DND-41 (cell line): Measurements from ENCODE around the gene ANKHD1.

ENCODE experiments used
- ATAC-seq: fragments of 200-7000 bp; cut with Tn5 transposase; 3 replicates; pipeline ENCODE4 v1.9.1; 2021; ENCODE audit warnings: low read depth; ENCODE audit not compliant: insufficient read depth
- DNase-seq: peaks from one replicate; pipeline ENCODE4 v3.0.0-alpha.2; 2020
- H2AFZ ChIP-seq: 2 replicates; pipeline ENCODE4 v1.6.0; 2012; ENCODE audit warnings: low read depth, low read length
- H3K27ac ChIP-seq: 2 replicates; pipeline ENCODE4 v1.5.1; 2012; ENCODE audit warnings: low read length, inconsistent platforms
- H3K27me3 ChIP-seq: fragments of 200-600 bp; sonication (generic); 2 replicates; pipeline ENCODE4 v1.6.0; 2012; ENCODE audit warnings: low read length, mild to moderate bottlenecking, inconsistent platforms; ENCODE audit not compliant: insufficient read depth, poor library complexity
- H3K36me3 ChIP-seq: 2 replicates; pipeline ENCODE4 v1.5.1; 2012; ENCODE audit warnings: low read length, inconsistent platforms; ENCODE audit not compliant: insufficient read depth
- H3K4me1 ChIP-seq: 2 replicates; pipeline ENCODE4 v1.5.1; 2012; ENCODE audit warnings: mild to moderate bottlenecking, low read length; ENCODE audit not compliant: insufficient read depth
- H3K4me2 ChIP-seq: 2 replicates; pipeline ENCODE4 v1.6.0; 2012; ENCODE audit warnings: mild to moderate bottlenecking, moderate library complexity, low read length, inconsistent platforms; ENCODE audit not compliant: insufficient read depth
- H3K4me3 ChIP-seq, 2 experiments: fragments of 200-600 bp in 1 of 2; shearing (Covaris generic) in 1 of 2; 2 replicates each; pipeline ENCODE4 v1.5.1; 2012 to 2016; ENCODE audit warnings: inconsistent platforms in 2 of 2, low read length in 2 of 2, mild to moderate bottlenecking in 2 of 2, low read depth in 1 of 2, moderate library complexity in 1 of 2
- H3K79me2 ChIP-seq: 2 replicates; pipeline ENCODE4 v1.6.0; 2012; ENCODE audit warnings: low read length, inconsistent platforms; ENCODE audit not compliant: insufficient read depth
- H3K9ac ChIP-seq: 2 replicates; pipeline ENCODE4 v1.6.0; 2012; ENCODE audit warnings: low read depth, mild to moderate bottlenecking, inconsistent platforms, low read length, moderate library complexity
- H3K9me3 ChIP-seq: 2 replicates; pipeline ENCODE4 v1.5.1; 2012; ENCODE audit warnings: low read length, moderate library complexity, mild to moderate bottlenecking, inconsistent platforms; ENCODE audit not compliant: insufficient read depth, severe bottlenecking
- H4K20me1 ChIP-seq: 2 replicates; pipeline ENCODE4 v1.6.0; 2012; ENCODE audit warnings: low read length; ENCODE audit not compliant: insufficient read depth
- EZH2 ChIP-seq: IDR thresholded peaks from 3 replicates; pipeline ENCODE4 v1.6.1; 2012; ENCODE audit warnings: borderline replicate concordance, low read depth, mild to moderate bottlenecking, moderate library complexity, low read length, inconsistent platforms; ENCODE audit not compliant: severe bottlenecking
- TF ChIP-seq, protein P1 (sequence below): IDR thresholded peaks from 2 replicates; pipeline ENCODE4 v1.5.1; 2012; ENCODE audit warnings: borderline replicate concordance, low read length, moderate library complexity, mild to moderate bottlenecking; ENCODE audit not compliant: poor library complexity, severe bottlenecking; ENCODE audit errors: extremely low read depth

ANKHD1 gene

DNA sequence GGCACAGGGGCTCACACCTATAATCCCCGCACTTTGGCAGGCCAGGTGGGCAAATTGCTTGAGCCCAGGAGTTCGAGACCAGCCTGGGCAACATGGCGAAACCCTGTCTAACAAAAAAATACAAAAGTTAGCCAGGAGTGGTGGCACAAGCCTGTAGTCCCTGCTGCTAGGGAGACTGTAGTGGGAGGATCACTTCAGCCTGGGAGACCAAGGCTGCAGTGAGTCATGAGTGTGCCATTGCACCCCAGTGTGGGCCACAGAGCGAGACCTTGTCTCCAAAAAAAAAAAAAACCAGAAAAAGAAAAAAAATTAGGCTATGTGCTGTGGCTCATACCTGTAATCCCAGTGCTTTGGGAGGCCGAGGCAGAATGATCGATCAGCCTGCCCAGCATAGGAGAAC, 87.3 kb downstream of the ANKHD1 start:
- H3K36me3 ChIP-seq = peaks cover 78% of the 10 kb centered on the region
- no peak overlapping the region for H3K27ac ChIP-seq
- no peak overlapping the region for H3K9ac ChIP-seq
- H3K4me2 ChIP-seq = no peak overlapping the region
- H3K27me3 ChIP-seq = no peaks in the 10 kb centered on the region
- H3K4me3 ChIP-seq = no peak overlapping the region
- TF ChIP-seq, protein P1, sequence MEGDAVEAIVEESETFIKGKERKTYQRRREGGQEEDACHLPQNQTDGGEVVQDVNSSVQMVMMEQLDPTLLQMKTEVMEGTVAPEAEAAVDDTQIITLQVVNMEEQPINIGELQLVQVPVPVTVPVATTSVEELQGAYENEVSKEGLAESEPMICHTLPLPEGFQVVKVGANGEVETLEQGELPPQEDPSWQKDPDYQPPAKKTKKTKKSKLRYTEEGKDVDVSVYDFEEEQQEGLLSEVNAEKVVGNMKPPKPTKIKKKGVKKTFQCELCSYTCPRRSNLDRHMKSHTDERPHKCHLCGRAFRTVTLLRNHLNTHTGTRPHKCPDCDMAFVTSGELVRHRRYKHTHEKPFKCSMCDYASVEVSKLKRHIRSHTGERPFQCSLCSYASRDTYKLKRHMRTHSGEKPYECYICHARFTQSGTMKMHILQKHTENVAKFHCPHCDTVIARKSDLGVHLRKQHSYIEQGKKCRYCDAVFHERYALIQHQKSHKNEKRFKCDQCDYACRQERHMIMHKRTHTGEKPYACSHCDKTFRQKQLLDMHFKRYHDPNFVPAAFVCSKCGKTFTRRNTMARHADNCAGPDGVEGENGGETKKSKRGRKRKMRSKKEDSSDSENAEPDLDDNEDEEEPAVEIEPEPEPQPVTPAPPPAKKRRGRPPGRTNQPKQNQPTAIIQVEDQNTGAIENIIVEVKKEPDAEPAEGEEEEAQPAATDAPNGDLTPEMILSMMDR = no peak
- TF ChIP-seq EZH2 = no peak
- DNase-seq = no peak
- no peak for ATAC-seq
- H4K20me1 ChIP-seq = no peaks in the 10 kb centered on the region
- H3K4me1 ChIP-seq = no peaks in the 10 kb centered on the region
- H2AFZ ChIP-seq = no peak overlapping the region
- H3K79me2 ChIP-seq = no peaks in the 10 kb centered on the region
- no peaks in the 10 kb centered on the region for H3K9me3 ChIP-seq

GRCh38 chr5:140497897-140498296, 96.3 kb downstream of the ANKHD1 start:
- DNase-seq = no peak
- no peaks in the 10 kb centered on the region for H4K20me1 ChIP-seq
- TF ChIP-seq, protein P1 = no peak
- no peak for TF ChIP-seq EZH2
- no peak overlapping the region for H3K4me3 ChIP-seq
- no peak for ATAC-seq
- no peak overlapping the region for H3K9ac ChIP-seq
- no peak overlapping the region for H2AFZ ChIP-seq
- no peaks in the 10 kb centered on the region for H3K27me3 ChIP-seq
- no peak overlapping the region for H3K27ac ChIP-seq
- H3K9me3 ChIP-seq = no peaks in the 10 kb centered on the region
- 0 out of 2 replicates have a peak, but pooled peaks cover 2% of the 10 kb centered on the region for H3K79me2 ChIP-seq
- H3K4me1 ChIP-seq = no peaks in the 10 kb centered on the region
- H3K36me3 ChIP-seq = peaks cover 55% of the 10 kb centered on the region
- no peak overlapping the region for H3K4me2 ChIP-seq

GRCh38 chr5:140498591-140498990, 97.0 kb downstream of the ANKHD1 start:
- no peaks in the 10 kb centered on the region for H4K20me1 ChIP-seq
- no peak for ATAC-seq
- no peak overlapping the region for H3K27ac ChIP-seq
- H3K4me3 ChIP-seq = no peak overlapping the region
- TF ChIP-seq, protein P1 = no peak
- TF ChIP-seq EZH2 = no peak
- no peaks in the 10 kb centered on the region for H3K27me3 ChIP-seq
- H3K79me2 ChIP-seq = 0 out of 2 replicates have a peak, but pooled peaks cover 2% of the 10 kb centered on the region
- peaks cover 54% of the 10 kb centered on the region for H3K36me3 ChIP-seq
- no peak overlapping the region for H3K9ac ChIP-seq
- H3K9me3 ChIP-seq = no peaks in the 10 kb centered on the region
- DNase-seq = no peak
- H3K4me1 ChIP-seq = no peaks in the 10 kb centered on the region
- no peak overlapping the region for H3K4me2 ChIP-seq
- no peak overlapping the region for H2AFZ ChIP-seq

DNA sequence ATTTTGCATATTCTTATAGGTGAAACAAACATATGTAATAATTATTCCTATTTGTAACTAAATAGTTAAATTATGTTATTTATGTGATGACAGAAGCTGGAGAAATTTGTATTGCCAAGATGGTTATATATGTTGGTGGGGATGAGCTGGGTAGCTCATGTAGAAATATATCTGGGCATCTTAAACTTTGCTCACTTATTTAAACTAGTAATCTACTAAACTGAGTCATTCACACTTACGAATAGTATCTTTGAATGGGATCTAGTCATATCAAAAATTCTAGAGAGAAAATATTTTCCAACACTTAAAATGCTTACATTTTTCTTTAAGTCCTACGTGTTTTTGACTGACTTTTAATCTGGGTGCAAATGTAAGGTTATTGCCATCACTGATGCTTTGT, 101.2 kb downstream of the ANKHD1 start:
- Histone ChIP-seq H3K4me2 (no peak overlapping the region), H3K79me2 (no peaks in the 10 kb centered on the region), H3K36me3 (peaks cover 52% of the 10 kb centered on the region), H3K4me3 (no peak overlapping the region), H3K27me3 (no peaks in the 10 kb centered on the region), H3K9ac (no peak overlapping the region), H4K20me1 (no peaks in the 10 kb centered on the region), H3K4me1 (no peaks in the 10 kb centered on the region), H3K27ac (no peak overlapping the region), H2AFZ (no peak overlapping the region), H3K9me3 (no peaks in the 10 kb centered on the region)
- ATAC-seq = no peak
- no peak for DNase-seq
- TF ChIP-seq, protein P1 = no peak
- no peak for TF ChIP-seq EZH2
